K562 (cell line): ENCODE measurements around the gene COX10. TPM values are rescaled to one million over a fixed set of nuclear protein-coding genes. Genes with fewer than 3 reads are reported as not detected.

Experiments
- ATAC-seq: fragments of 200-7000 bp; cut with Tn5 transposase; 3 replicates; pipeline ENCODE4 v1.9.1; 2020; ENCODE audit warnings: moderate library complexity
- BruUV-seq: library from RNA; stranded (reverse); fragments of 400-500 nt; replicated peaks from 2 replicates; lab custom pipeline; 2021; lab: Mats Ljungman, UMichigan
- CTCF ChIA-PET: fragments of 300-600 bp; formaldehyde crosslinking; extraction: SDS; loops from one replicate; lab custom pipeline; 2021; ENCODE audit warnings: low intra/inter-chr PET ratio; lab: Yijun Ruan, JAX
- POLR2A ChIA-PET: fragments of 300-600, 350-650 bp; sonication (Branson Sonifier 250); formaldehyde crosslinking; extraction: SDS; loops from one replicate; lab custom pipeline; 2021; ENCODE audit warnings: antibody characterized with exemption, inconsistent platforms; lab: Yijun Ruan, JAX
- DNase-seq, 4 experiments: peaks; one replicate each; pipeline versions ENCODE4 v3.0.0 to v3.0.0-alpha.2; 2011 to 2018; ENCODE audit warnings: low spot score in 3 of 4, mixed read lengths in 3 of 4; ENCODE audit errors: extremely low read depth in 1 of 4
- FAIRE-seq: peaks from 2 replicates; lab custom pipeline; 2011; peaks lifted over from hg19 to GRCh38; lab: Jason Lieb, UNC
- H2AFZ ChIP-seq: 2 replicates; pipeline ENCODE4 v1.6.0; 2011; ENCODE audit warnings: low read depth, low read length, control low read depth, inconsistent platforms
- H3K27ac ChIP-seq: fragments of 200-600 bp; 3 replicates; pipeline ENCODE4 v1.8.0; 2011; ENCODE audit warnings: low read depth, mild to moderate bottlenecking, control low read depth, inconsistent platforms, low read length, moderate library complexity, mixed read lengths; ENCODE audit errors: extremely low read depth
- H3K27me3 ChIP-seq, 2 experiments: fragments of 300-600 bp in 1 of 2; 2 replicates in 1 of 2; 3 replicates in 1 of 2; pipeline versions ENCODE4 v1.6.0 to v1.8.0; 2011; ENCODE audit warnings: inconsistent platforms in 2 of 2, low read length in 2 of 2, mild to moderate bottlenecking in 1 of 2, mixed read lengths in 1 of 2, moderate library complexity in 1 of 2; ENCODE audit not compliant: control insufficient read depth in 2 of 2, insufficient read depth in 2 of 2
- H3K36me3 ChIP-seq: fragments of 300-600 bp; 3 replicates; pipeline ENCODE4 v1.8.0; 2011; ENCODE audit warnings: mild to moderate bottlenecking, low read length, inconsistent platforms; ENCODE audit not compliant: control insufficient read depth, insufficient read depth
- H3K4me1 ChIP-seq, 2 experiments: fragments of 200-600 bp in 1 of 2; replicated peaks in 1 of 2; 2 replicates in 1 of 2; 3 replicates in 1 of 2; pipeline versions ENCODE4 v1.5.1 to v1.8.0; 2011; ENCODE audit warnings: inconsistent platforms in 2 of 2, low read length in 2 of 2, mild to moderate bottlenecking in 1 of 2, mixed read lengths in 1 of 2, moderate library complexity in 1 of 2; ENCODE audit not compliant: control insufficient read depth in 2 of 2, insufficient read depth in 2 of 2
- H3K4me2 ChIP-seq: 2 replicates; pipeline ENCODE4 v1.6.1; 2011; ENCODE audit warnings: low read length, control low read depth, inconsistent platforms, mixed read lengths; ENCODE audit not compliant: insufficient read depth
- H3K4me3 ChIP-seq: fragments of 200-600 bp; sonication (generic), shearing (Covaris generic); 2 replicates; pipeline ENCODE4 v1.5.1; 2016; ENCODE audit warnings: control low read depth, inconsistent platforms
- H3K79me2 ChIP-seq: fragments of 200-600 bp; 3 replicates; pipeline ENCODE4 v1.8.0; 2011; ENCODE audit warnings: low read length, inconsistent platforms; ENCODE audit not compliant: control insufficient read depth, insufficient read depth
- H3K9ac ChIP-seq, 2 experiments: 2 replicates each; pipeline versions ENCODE4 v1.6.0 to v1.6.1; 2011; ENCODE audit warnings: low read depth in 2 of 2, low read length in 2 of 2, control low read depth in 1 of 2, inconsistent platforms in 1 of 2, mild to moderate bottlenecking in 1 of 2, mixed read lengths in 1 of 2; ENCODE audit not compliant: insufficient read depth in 1 of 2
- H3K9me1 ChIP-seq: one replicate; pipeline ENCODE4 v1.6.0; 2011; ENCODE audit warnings: inconsistent platforms, mild to moderate bottlenecking, low read length, moderate library complexity; ENCODE audit not compliant: control insufficient read depth, insufficient read depth
- H3K9me3 ChIP-seq: replicated peaks from 2 replicates; pipeline ENCODE4 v1.5.1; 2011; ENCODE audit warnings: low read depth, low read length, inconsistent platforms; ENCODE audit not compliant: control insufficient read depth, insufficient read depth
- H4K20me1 ChIP-seq: replicated peaks from 2 replicates; pipeline ENCODE4 v1.6.1; 2011; ENCODE audit warnings: low read length, inconsistent platforms, mixed read lengths; ENCODE audit not compliant: control insufficient read depth, insufficient read depth
- BCL6 ChIP-seq: fragments of 250-450 bp; sonication (Bioruptor Pico); IDR thresholded peaks from 2 replicates; pipeline ENCODE4 v1.4.0; 2020
- CGGBP1 ChIP-seq: fragments of 250-450 bp; sonication (Bioruptor Pico); IDR thresholded peaks from 2 replicates; pipeline ENCODE4 v1.9.0; 2021; ENCODE audit warnings: mild to moderate bottlenecking
- DIDO1 ChIP-seq: fragments of 450-650 bp; IDR thresholded peaks from 2 replicates; pipeline ENCODE4 v1.6.1; 2016; ENCODE audit warnings: low read depth, missing biosample characterization, missing genetic modification characterization
- FOXP1 ChIP-seq: sonication (generic); formaldehyde crosslinking; IDR thresholded peaks from 2 replicates; pipeline ENCODE4 v1.8.0; 2022; ENCODE audit warnings: mild to moderate bottlenecking, missing genetic modification reagents
- SMARCA5 ChIP-seq: fragments of 450-650 bp; IDR thresholded peaks from 2 replicates; pipeline ENCODE4 v1.6.1; 2016
- ZNF395 ChIP-seq: fragments of 200-800 bp; sonication (Bioruptor generic); IDR thresholded peaks from 2 replicates; pipeline ENCODE4 v1.6.1; 2017; ENCODE audit warnings: missing genetic modification characterization, missing compliant biosample characterization
- ZNF589 ChIP-seq: fragments of 200-800 bp; sonication (Bioruptor generic); IDR thresholded peaks from 2 replicates; pipeline ENCODE4 v1.6.1; 2016; ENCODE audit warnings: low read depth, missing genetic modification characterization, missing compliant biosample characterization
- ZNF766 ChIP-seq: fragments of 200-800 bp; sonication (Bioruptor generic); conservative IDR thresholded peaks from 2 replicates; pipeline ENCODE4 v1.6.1; 2016; ENCODE audit warnings: missing genetic modification characterization, missing compliant biosample characterization
- WGBS: fragments of 100-300 bp; shearing (Covaris generic); methylation state at CpG from one replicate; pipeline ENCODE4 v1.1.6; 2016; ENCODE audit warnings: low coverage, mixed read lengths; ENCODE audit not compliant: insufficient coverage; ENCODE audit errors: missing lambda C conversion rate; 5-methylcytosine and 5-hydroxymethylcytosine counted together
- in situ Hi-C: fragments of 300-500 bp; cut with MboI; formaldehyde crosslinking; loops from 4 replicates; pipeline ENCODE4 v1.15.0; 2018; ENCODE audit warnings: inconsistent platforms, mixed read lengths
- intact Hi-C: fragments of 100-400 bp; cut with micrococcal nuclease; formaldehyde crosslinking; loops from 2 replicates; pipeline ENCODE4 v1.14.2; 2022
- polyA plus RNA-seq, 8 experiments: library from polyadenylated mRNA; depleted of rRNA in 4 of 8; stranded (reverse) in 5 of 8; unstranded in 3 of 8; fragments of >200 nt; fragmentation: Nextera tagmentation in 2 of 8; fragmentation: Illumina TruSeq in 1 of 8; extraction: Ambion mirVana in 2 of 8; extraction: Trizol in 1 of 8; gene quantifications; 2 replicates each; pipeline versions ENCODE4 v1.2.1 to v1.2.3, GENCODE V29; 2011 to 2014; ENCODE audit warnings: inconsistent platforms in 1 of 8, missing spikeins in 1 of 8
- total RNA-seq, 7 experiments: library from RNA; depleted of rRNA in 6 of 7; stranded (reverse); fragments of >200 nt in 6 of 7; fragmentation: Illumina TruSeq in 2 of 7; extraction: Trizol in 2 of 7; gene quantifications; 2 replicates each; pipeline versions ENCODE4 v1.2.1 to v1.2.3, GENCODE V29; 2011 to 2021; ENCODE audit warnings: low replicate concordance in 1 of 7

COX10 gene
- total and polyA plus RNA-seq, 9 of the 15 experiments (the other 6 are each of a cell fraction or from before 2014, with no cell fraction given), result 10.3 to 26.4 (median 17.8) TPM

- H3K27me3 ChIP-seq, result no peaks in the 10 kb centered on the region
- H3K4me2 ChIP-seq, result no peak overlapping the region
- no peak for ATAC-seq
- no peaks in the 10 kb centered on the region for H3K4me1 ChIP-seq
- BruUV-seq, result no TSS peak
- WGBS, result 91% methylated on average over 1 of the region's 1 CpG
- FAIRE-seq, result no peak
- no peaks in the 10 kb centered on the region for H3K9me3 ChIP-seq
- ChIA-PET POLR2A (no interaction called here), CTCF (no interaction called here)
- H3K4me3 ChIP-seq, result no peak overlapping the region
- TF ChIP-seq BCL6 (CRISPR knock-in tag) (no peak), ZNF395 (CRISPR knock-in tag) (no peak), FOXP1 (CRISPR knock-in tag) (no peak), CGGBP1 (no peak), DIDO1 (tag) (no peak), SMARCA5 (no peak), ZNF766 (CRISPR knock-in tag) (no peak), ZNF589 (CRISPR knock-in tag) (no peak)
- intact Hi-C loops (no loop called here), in situ Hi-C loops (no loop called here)
- no peak overlapping the region for H3K9ac ChIP-seq
- no peak for DNase-seq
- no peaks in the 10 kb centered on the region; the same call in 2 of the 3 replicates for H3K36me3 ChIP-seq
- no peak overlapping the region for H3K27ac ChIP-seq
- no peaks in the 10 kb centered on the region for H4K20me1 ChIP-seq
- peaks cover 7% of the 10 kb centered on the region; the same call in 1 of the 3 replicates for H3K79me2 ChIP-seq
- no peak overlapping the region for H2AFZ ChIP-seq
- no peaks in the 10 kb centered on the region for H3K9me1 ChIP-seq
These were observed 84.1 kb downstream of the COX10 start for GRCh38 chr17:14153374-14153773.
